HG03460 (cell line): ENCODE results near the gene CACNA1C.

Source experiments
- ATAC-seq: cut with Tn5 transposase; IDR thresholded peaks from one replicate; pipeline ENCODE4 v1.9.1; 2021; ENCODE audit not compliant: unreplicated experiment

CACNA1C gene

GRCh38 chr12:2422591-2422990 lies 369.8 kb downstream of the CACNA1C start:
- ATAC-seq: no peak

GRCh38 chr12:2429032-2429431 lies 376.2 kb downstream of the CACNA1C start:
- no peak for ATAC-seq

- ATAC-seq: no peak
These were observed 379.0 kb downstream of the CACNA1C start for GRCh38 chr12:2431810-2432209.

DNA sequence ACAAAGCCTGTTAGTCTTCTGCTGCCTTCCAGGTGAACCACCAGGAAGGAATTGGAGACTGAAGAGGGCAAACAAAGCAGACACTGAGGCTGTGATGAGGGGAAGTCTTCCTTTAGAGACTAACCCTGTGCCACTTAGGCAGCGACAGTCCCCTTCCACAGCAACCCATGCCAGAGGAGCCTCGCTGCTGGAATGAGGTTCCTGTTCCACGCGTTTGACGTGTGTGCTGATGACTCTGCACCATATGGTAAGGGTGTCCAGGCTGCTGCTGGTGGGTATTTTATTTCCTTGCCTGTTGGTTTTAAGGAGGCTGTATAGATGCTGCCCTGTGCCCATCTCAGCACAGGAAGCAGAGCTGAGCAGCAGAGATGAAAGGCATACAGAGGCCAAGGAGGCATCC lies 380.1 kb downstream of the CACNA1C start:
- no peak for ATAC-seq

DNA sequence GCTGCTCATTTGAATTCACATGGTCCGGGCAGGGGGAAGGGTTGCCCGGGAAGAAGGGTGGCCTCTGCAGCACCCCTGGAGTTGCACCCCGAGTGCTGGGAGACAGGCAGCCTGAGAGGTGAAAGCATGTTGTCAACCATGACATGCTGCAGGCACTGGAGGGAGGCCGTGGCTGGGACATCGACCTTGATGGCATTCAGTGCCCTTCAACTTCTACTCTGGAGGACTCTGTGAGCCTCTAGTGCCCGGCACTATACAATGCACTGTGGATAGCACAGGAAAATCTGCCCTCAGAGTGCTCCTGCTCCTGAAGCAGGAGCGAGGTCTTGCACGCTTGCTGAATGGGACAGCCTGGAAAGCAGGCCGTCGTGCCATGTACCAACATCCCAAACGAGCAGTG lies 382.7 kb downstream of the CACNA1C start:
- no peak for ATAC-seq

- no peak for ATAC-seq
These were observed 386.7 kb downstream of the CACNA1C start for GRCh38 chr12:2439332-2440100.

- no peak for ATAC-seq
These were observed 391.0 kb downstream of the CACNA1C start for GRCh38 chr12:2443776-2444175.

- ATAC-seq: no peak
These were observed 393.2 kb downstream of the CACNA1C start for GRCh38 chr12:2445968-2446367.

- no peak for ATAC-seq
These were observed 395.1 kb downstream of the CACNA1C start for GRCh38 chr12:2447861-2448260.

GRCh38 chr12:2449586-2449985 lies 396.8 kb downstream of the CACNA1C start:
- no peak for ATAC-seq

- no peak for ATAC-seq
These were observed 397.8 kb downstream of the CACNA1C start for GRCh38 chr12:2450553-2450952.

DNA sequence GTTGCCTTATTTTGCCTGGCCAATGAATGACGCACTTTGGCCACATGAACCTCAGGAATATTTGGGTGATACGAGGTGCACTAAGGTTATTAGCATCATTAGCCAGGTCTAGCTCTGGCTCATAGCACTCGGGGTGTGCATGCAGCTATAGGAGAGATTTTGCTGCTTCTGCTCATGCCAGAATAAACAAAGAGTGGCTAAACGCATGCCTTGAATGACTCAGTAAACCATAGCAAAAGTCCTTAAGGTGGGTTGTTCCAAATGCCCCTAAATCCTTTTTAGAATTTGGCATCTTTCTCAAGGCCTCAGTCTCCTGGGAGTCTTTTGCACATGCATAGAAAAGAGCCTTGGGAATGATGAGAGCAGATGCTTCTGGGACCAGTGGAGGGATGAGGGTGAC lies 398.2 kb downstream of the CACNA1C start:
- no peak for ATAC-seq

DNA sequence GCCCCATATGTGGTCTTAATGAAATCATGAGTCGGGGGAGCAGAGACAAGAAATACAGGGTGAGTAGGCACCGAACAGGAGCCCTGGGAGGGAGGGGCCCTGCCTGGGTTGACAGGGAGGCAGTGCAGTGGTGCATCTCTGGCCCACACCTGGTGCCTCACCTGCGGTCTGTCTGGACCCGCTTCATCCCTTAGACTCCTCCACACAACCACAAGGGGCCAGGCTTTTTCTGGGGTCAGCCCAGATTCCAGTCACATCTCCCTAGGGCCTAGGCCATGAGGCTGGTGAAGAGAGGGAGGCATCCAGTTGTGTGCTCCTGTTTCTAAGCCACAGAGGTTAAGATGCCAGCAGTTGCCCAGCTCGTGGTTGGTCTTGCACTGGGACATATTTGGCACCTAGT lies 398.7 kb downstream of the CACNA1C start:
- ATAC-seq: no peak

DNA sequence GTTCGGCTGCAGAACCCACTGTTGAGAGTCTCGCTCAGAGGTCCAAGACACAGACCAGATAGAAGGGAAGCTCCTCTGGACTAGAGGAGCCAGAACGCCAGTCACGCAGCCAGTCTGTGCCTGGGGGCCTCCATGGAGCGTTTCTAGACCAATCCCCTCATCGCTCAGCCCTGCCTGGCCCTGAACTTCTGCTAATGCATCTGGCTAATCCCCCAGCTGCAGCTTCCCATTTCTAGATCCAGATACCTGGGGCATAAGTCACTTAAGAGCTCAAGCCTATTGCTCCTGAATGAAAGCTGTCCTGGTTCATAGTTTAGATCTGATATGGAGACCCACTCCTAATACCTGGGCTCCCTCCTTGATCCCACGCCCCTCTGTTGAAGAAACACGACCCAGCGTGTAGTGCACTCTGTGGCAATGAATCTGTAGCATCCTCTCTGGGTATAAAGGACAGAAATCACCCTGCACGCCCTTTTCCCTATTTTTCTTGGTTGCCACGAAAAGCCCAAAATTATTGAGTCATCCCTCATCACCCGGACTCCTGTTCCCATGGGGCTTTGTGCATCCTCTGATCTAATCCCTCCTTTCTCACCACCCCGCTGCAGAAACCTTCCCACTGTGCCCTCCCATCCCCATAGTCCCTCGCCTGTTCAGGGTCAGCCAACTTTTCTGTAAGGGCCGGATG lies 400.4 kb downstream of the CACNA1C start:
- ATAC-seq: no peak

DNA sequence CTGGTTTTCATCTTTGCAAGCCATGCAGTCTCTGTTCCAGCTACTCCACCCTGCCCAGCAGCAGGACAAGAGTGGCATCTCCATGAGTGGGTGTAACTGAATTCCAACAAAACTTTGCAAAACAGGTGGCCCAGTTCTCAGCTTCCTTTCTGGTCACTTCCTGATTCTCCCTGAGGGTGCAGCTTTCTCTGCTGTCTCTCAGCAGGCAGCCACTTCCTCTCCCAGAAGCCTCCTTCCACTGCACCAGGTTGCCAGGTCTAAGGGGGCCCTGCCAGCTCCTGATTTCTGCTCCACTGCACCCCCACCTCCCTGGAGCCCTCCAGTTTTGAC lies 400.9 kb downstream of the CACNA1C start:
- ATAC-seq: no peak

GRCh38 chr12:2454601-2455177 lies 401.9 kb downstream of the CACNA1C start:
- ATAC-seq: no peak

GRCh38 chr12:2455410-2455809 lies 402.6 kb downstream of the CACNA1C start:
- ATAC-seq: no peak

GRCh38 chr12:2456122-2456812 lies 403.5 kb downstream of the CACNA1C start:
- ATAC-seq: no peak

GRCh38 chr12:2456813-2457186 lies 404.0 kb downstream of the CACNA1C start:
- no peak for ATAC-seq

GRCh38 chr12:2457215-2457932 lies 404.6 kb downstream of the CACNA1C start:
- ATAC-seq: no peak

DNA sequence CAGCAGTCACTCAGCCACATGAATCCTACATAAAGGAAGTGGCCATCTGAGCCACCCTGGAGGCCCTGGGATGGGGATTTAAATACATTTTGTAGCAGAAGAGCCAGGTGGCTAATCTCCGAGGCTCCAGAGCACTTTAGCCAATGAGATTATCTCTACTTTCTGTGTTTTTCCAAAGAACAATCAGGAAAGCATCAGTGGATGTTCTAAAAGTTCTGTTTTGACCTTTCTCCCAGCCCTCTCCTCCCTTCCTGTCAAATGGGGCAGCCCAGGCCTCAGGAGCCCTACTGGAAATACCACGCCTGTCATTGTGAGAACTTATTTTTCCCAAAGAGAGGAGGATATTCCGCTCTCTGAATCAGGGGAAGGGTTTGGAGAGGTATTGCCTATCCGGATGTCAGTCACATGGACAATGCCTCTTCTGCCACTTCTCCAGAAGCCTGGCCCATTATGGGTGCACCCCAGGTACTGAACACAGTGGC lies 405.2 kb downstream of the CACNA1C start:
- ATAC-seq: no peak
